IMR-90 (cell line): ENCODE measurements around the gene RLF. TPM values are rescaled to one million over a fixed set of nuclear protein-coding genes. Genes with fewer than 3 reads are reported as not detected.

Experiments used
- ATAC-seq: fragments of 200-7000 bp; cut with Tn5 transposase; 2 replicates; pipeline ENCODE4 v1.9.1; 2020; ENCODE audit warnings: low read depth, mild to moderate bottlenecking, moderate library complexity
- BruUV-seq: library from RNA; stranded (reverse); fragments of 400-500 nt; replicated peaks from 2 replicates; lab custom pipeline; 2021; lab: Mats Ljungman, UMichigan
- CTCF ChIA-PET: fragments of 300-600 bp; formaldehyde crosslinking; extraction: SDS; loops from one replicate; lab custom pipeline; 2021; ENCODE audit warnings: antibody characterized with exemption; lab: Yijun Ruan, JAX
- POLR2A ChIA-PET: fragments of 300-600 bp; sonication (Branson Sonifier 250); formaldehyde crosslinking; loops from one replicate; lab custom pipeline; 2022; ENCODE audit warnings: antibody characterized with exemption; ENCODE audit not compliant: unreplicated experiment; lab: Charles Lee
- DNase-seq: peaks from one replicate; pipeline ENCODE4 v3.0.0; 2013
- H2AFZ ChIP-seq: replicated peaks from 2 replicates; pipeline ENCODE3; 2013; ENCODE audit warnings: low read length, mild to moderate bottlenecking; ENCODE audit not compliant: poor library complexity
- H2AK5ac ChIP-seq: 2 replicates; pipeline ENCODE4 v1.6.1; 2013; ENCODE audit warnings: low read depth, low read length, inconsistent platforms
- H2AK9ac ChIP-seq: replicated peaks from 2 replicates; pipeline ENCODE3; 2013; ENCODE audit warnings: mild to moderate bottlenecking, low read depth, low read length, moderate library complexity; ENCODE audit not compliant: poor library complexity
- H2BK120ac ChIP-seq: 2 replicates; pipeline ENCODE4 v1.6.1; 2013; ENCODE audit warnings: low read depth, low read length, inconsistent platforms
- H2BK15ac ChIP-seq: 3 replicates; pipeline ENCODE4 v1.6.1; 2013; ENCODE audit warnings: low read depth, low read length, inconsistent platforms
- H2BK20ac ChIP-seq: 2 replicates; pipeline ENCODE4 v1.6.1; 2013; ENCODE audit warnings: low read depth, mild to moderate bottlenecking, inconsistent platforms, low read length, moderate library complexity
- H2BK5ac ChIP-seq: 2 replicates; pipeline ENCODE4 v1.6.1; 2013; ENCODE audit warnings: mild to moderate bottlenecking, low read depth, low read length, inconsistent platforms; ENCODE audit not compliant: poor library complexity, severe bottlenecking
- H3K14ac ChIP-seq: replicated peaks from 2 replicates; pipeline ENCODE4 v1.6.1; 2013; ENCODE audit warnings: low read depth, low read length, inconsistent platforms
- H3K18ac ChIP-seq: 2 replicates; pipeline ENCODE4 v1.6.1; 2013; ENCODE audit warnings: low read depth, low read length, control low read depth
- H3K23ac ChIP-seq: 2 replicates; pipeline ENCODE4 v1.6.1; 2013; ENCODE audit warnings: low read depth, low read length, inconsistent platforms
- H3K27ac ChIP-seq: 2 replicates; pipeline ENCODE4 v1.5.1; 2013; ENCODE audit warnings: mild to moderate bottlenecking, control low read depth, low read length; ENCODE audit not compliant: insufficient read depth
- H3K27me3 ChIP-seq: 2 replicates; pipeline ENCODE4 v1.6.1; 2013; ENCODE audit warnings: low read length; ENCODE audit not compliant: control insufficient read depth, insufficient read depth
- H3K36me3 ChIP-seq: 2 replicates; pipeline ENCODE4 v1.6.1; 2013; ENCODE audit warnings: low read length, mixed read lengths; ENCODE audit not compliant: control insufficient read depth, insufficient read depth
- H3K4ac ChIP-seq: 2 replicates; pipeline ENCODE4 v1.6.1; 2013; ENCODE audit warnings: low read depth, low read length, inconsistent platforms
- H3K4me1 ChIP-seq: 2 replicates; pipeline ENCODE4 v1.6.1; 2013; ENCODE audit warnings: low read length, mixed read lengths; ENCODE audit not compliant: control insufficient read depth, insufficient read depth
- H3K4me2 ChIP-seq: 2 replicates; pipeline ENCODE4 v1.6.1; 2013; ENCODE audit warnings: low read depth, mild to moderate bottlenecking, control low read depth, low read length, moderate library complexity
- H3K4me3 ChIP-seq: 2 replicates; pipeline ENCODE4 v1.5.1; 2013; ENCODE audit warnings: low read depth, mild to moderate bottlenecking, control low read depth, low read length, moderate library complexity; ENCODE audit not compliant: insufficient read depth
- H3K56ac ChIP-seq: 2 replicates; pipeline ENCODE4 v1.6.1; 2013; ENCODE audit warnings: low read length, inconsistent platforms; ENCODE audit not compliant: insufficient read depth; ENCODE audit errors: extremely low read depth
- H3K79me1 ChIP-seq, 2 experiments: 2 replicates each; pipeline ENCODE4 v1.6.1; 2013; ENCODE audit warnings: low read length in 2 of 2, inconsistent platforms in 1 of 2, low read depth in 1 of 2
- H3K9ac ChIP-seq: 2 replicates; pipeline ENCODE4 v1.6.1; 2013; ENCODE audit warnings: low read depth, low read length, control low read depth
- H3K9me1 ChIP-seq: 2 replicates; pipeline ENCODE4 v1.6.1; 2013; ENCODE audit warnings: low read length, inconsistent platforms; ENCODE audit not compliant: insufficient read depth
- H3K9me3 ChIP-seq: 2 replicates; pipeline ENCODE4 v1.6.1; 2013; ENCODE audit warnings: low read length; ENCODE audit not compliant: control insufficient read depth, insufficient read depth
- H4K20me1 ChIP-seq: 2 replicates; pipeline ENCODE4 v1.6.1; 2013; ENCODE audit warnings: low read length, inconsistent platforms; ENCODE audit not compliant: insufficient read depth
- H4K5ac ChIP-seq: 2 replicates; pipeline ENCODE4 v1.6.1; 2013; ENCODE audit warnings: mild to moderate bottlenecking, low read depth, low read length, control low read depth
- H4K8ac ChIP-seq, 2 experiments: 2 replicates each; pipeline ENCODE4 v1.6.1; 2013; ENCODE audit warnings: low read depth in 2 of 2, low read length in 2 of 2, control low read depth in 1 of 2, inconsistent platforms in 1 of 2
- H4K91ac ChIP-seq: 2 replicates; pipeline ENCODE4 v1.6.1; 2013; ENCODE audit warnings: low read depth, low read length, inconsistent platforms; ENCODE audit not compliant: insufficient read depth
- BHLHE40 ChIP-seq: fragments of 150-350 bp; IDR thresholded peaks from 2 replicates; pipeline ENCODE4 v1.6.1; 2016; ENCODE audit warnings: mild to moderate bottlenecking, low read depth, low read length
- CEBPB ChIP-seq: IDR thresholded peaks from 2 replicates; pipeline ENCODE4 v1.6.1; 2012; ENCODE audit warnings: low read depth, low read length, improper control_type of control experiment
- CHD1 ChIP-seq: IDR thresholded peaks from 2 replicates; pipeline ENCODE4 v1.6.1; 2012; ENCODE audit warnings: low read depth, low read length, improper control_type of control experiment
- MAFK ChIP-seq: IDR thresholded peaks from 2 replicates; pipeline ENCODE4 v1.6.1; 2012; ENCODE audit warnings: low read depth, low read length, improper control_type of control experiment
- MAZ ChIP-seq: IDR thresholded peaks from 2 replicates; pipeline ENCODE4 v1.6.1; 2012; ENCODE audit warnings: low read depth, mild to moderate bottlenecking, low read length, improper control_type of control experiment, moderate library complexity, borderline replicate concordance
- MXI1 ChIP-seq: IDR thresholded peaks from 2 replicates; pipeline ENCODE4 v1.6.1; 2012; ENCODE audit warnings: low read depth, mild to moderate bottlenecking, low read length, moderate library complexity, borderline replicate concordance
- NFE2L2 ChIP-seq: fragments of 150-350 bp; IDR thresholded peaks from 2 replicates; pipeline ENCODE4 v1.6.1; 2016; ENCODE audit warnings: low read depth, mild to moderate bottlenecking, low read length
- POLR2A ChIP-seq: IDR thresholded peaks from 2 replicates; pipeline ENCODE4 v1.6.1; 2012; ENCODE audit warnings: mild to moderate bottlenecking, low read depth, low read length
- RCOR1 ChIP-seq: IDR thresholded peaks from 2 replicates; pipeline ENCODE4 v1.6.1; 2012; ENCODE audit warnings: mild to moderate bottlenecking, low read length, improper control_type of control experiment; ENCODE audit not compliant: insufficient replicate concordance
- WGBS, 2 experiments: methylation state at CpG; one replicate each; pipeline versions ENCODE4 v1.1.5 to v1.1.7; 2013; ENCODE audit warnings: missing lambda C conversion rate in 2 of 2; ENCODE audit not compliant: insufficient read length in 1 of 2; ENCODE audit errors: extremely low coverage in 2 of 2; 5-methylcytosine and 5-hydroxymethylcytosine counted together
- dilution Hi-C: fragments of 300-500 bp; cut with HindIII; formaldehyde crosslinking; loops from one replicate; pipeline ENCODE4 v1.14.3; 2018; ENCODE audit warnings: low sequenced_read_pairs; ENCODE audit not compliant: unreplicated experiment
- in situ Hi-C: fragments of 300-500 bp; cut with MboI; formaldehyde crosslinking; loops from 3 replicates; pipeline ENCODE4 v1.14.3; 2019; ENCODE audit warnings: low sequenced_read_pairs, inconsistent platforms, mixed read lengths
- intact Hi-C: fragments of 100-400 bp; cut with micrococcal nuclease; formaldehyde crosslinking; loops from 2 replicates; pipeline ENCODE4 v1.10.0; 2022
- polyA plus RNA-seq, 3 experiments: library from polyadenylated mRNA; depleted of rRNA; stranded (reverse); fragments of >200 nt; gene quantifications; 2 replicates each; pipeline ENCODE4 v1.2.3, GENCODE V29; 2012; ENCODE audit warnings: low replicate concordance in 1 of 3
- total RNA-seq: library from RNA; depleted of rRNA; stranded (reverse); fragments of >200 nt; gene quantifications from 2 replicates; pipeline ENCODE4 v1.2.3, GENCODE V29; 2012
- TF ChIP-seq, protein P1 (sequence below): fragments of 150-350 bp; IDR thresholded peaks from 2 replicates; pipeline ENCODE4 v1.6.1; 2016; ENCODE audit warnings: low read depth, mild to moderate bottlenecking, low read length, moderate library complexity, borderline replicate concordance
- TF ChIP-seq, protein P2 (sequence below): conservative IDR thresholded peaks from 2 replicates; pipeline ENCODE4 v1.5.1; 2012; ENCODE audit warnings: mild to moderate bottlenecking, low read depth, low read length, improper control_type of control experiment
- TF ChIP-seq, protein P3 (sequence below): fragments of 150-350 bp; IDR thresholded peaks from 2 replicates; pipeline ENCODE4 v1.6.1; 2017; ENCODE audit warnings: mild to moderate bottlenecking, antibody characterized with exemption, low read length, low read depth

RLF gene
- total and polyA plus RNA-seq, 2 of the 4 experiments (the other 2 are of a cell fraction): 4.4 to 29.8 TPM

DNA sequence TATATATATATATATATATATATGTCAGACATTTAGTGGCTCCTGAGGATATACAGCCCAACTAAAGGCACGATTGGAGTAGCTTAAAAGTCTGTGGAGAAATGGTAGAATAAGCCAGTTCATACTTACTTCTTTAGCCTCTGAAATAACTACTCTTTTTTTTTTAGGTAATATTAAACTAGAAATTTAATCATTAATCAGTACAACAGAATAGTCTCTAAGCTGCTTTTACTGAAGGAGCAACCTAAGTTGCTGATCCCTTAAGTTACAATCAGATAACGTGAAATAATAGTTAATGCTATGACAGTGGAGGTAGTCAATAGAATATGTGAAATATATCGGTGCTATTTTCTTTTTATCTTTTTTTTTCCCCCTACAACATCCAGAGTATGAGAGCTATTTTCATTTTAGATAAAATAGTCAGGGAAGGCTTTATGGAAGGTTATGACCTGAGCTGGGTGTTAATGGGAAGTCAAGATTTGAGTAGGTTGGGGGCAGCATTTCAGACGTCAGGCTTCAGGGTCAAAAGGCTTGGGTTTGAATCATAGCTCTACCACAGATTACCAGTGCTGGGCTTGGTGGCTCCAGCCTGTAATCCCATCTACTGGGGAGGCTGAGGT, 112.5 kb downstream of the RLF start:
- no peaks in the 10 kb centered on the region for H4K20me1 ChIP-seq
- no peak overlapping the region for H3K9ac ChIP-seq
- H3K4ac ChIP-seq: no peak overlapping the region
- TF ChIP-seq MXI1 (no peak), NFE2L2 (no peak), MAFK (no peak), BHLHE40 (no peak), MAZ (no peak), CEBPB (no peak), RCOR1 (no peak), CHD1 (no peak), POLR2A (no peak)
- TF ChIP-seq, protein P1, sequence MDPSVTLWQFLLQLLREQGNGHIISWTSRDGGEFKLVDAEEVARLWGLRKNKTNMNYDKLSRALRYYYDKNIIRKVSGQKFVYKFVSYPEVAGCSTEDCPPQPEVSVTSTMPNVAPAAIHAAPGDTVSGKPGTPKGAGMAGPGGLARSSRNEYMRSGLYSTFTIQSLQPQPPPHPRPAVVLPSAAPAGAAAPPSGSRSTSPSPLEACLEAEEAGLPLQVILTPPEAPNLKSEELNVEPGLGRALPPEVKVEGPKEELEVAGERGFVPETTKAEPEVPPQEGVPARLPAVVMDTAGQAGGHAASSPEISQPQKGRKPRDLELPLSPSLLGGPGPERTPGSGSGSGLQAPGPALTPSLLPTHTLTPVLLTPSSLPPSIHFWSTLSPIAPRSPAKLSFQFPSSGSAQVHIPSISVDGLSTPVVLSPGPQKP: no peak
- TF ChIP-seq, protein P2, sequence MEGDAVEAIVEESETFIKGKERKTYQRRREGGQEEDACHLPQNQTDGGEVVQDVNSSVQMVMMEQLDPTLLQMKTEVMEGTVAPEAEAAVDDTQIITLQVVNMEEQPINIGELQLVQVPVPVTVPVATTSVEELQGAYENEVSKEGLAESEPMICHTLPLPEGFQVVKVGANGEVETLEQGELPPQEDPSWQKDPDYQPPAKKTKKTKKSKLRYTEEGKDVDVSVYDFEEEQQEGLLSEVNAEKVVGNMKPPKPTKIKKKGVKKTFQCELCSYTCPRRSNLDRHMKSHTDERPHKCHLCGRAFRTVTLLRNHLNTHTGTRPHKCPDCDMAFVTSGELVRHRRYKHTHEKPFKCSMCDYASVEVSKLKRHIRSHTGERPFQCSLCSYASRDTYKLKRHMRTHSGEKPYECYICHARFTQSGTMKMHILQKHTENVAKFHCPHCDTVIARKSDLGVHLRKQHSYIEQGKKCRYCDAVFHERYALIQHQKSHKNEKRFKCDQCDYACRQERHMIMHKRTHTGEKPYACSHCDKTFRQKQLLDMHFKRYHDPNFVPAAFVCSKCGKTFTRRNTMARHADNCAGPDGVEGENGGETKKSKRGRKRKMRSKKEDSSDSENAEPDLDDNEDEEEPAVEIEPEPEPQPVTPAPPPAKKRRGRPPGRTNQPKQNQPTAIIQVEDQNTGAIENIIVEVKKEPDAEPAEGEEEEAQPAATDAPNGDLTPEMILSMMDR: no peak
- TF ChIP-seq, protein P3, sequence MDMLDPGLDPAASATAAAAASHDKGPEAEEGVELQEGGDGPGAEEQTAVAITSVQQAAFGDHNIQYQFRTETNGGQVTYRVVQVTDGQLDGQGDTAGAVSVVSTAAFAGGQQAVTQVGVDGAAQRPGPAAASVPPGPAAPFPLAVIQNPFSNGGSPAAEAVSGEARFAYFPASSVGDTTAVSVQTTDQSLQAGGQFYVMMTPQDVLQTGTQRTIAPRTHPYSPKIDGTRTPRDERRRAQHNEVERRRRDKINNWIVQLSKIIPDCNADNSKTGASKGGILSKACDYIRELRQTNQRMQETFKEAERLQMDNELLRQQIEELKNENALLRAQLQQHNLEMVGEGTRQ: no peak
- no peak overlapping the region for H2AFZ ChIP-seq
- no peak overlapping the region for H2AK5ac ChIP-seq
- WGBS, 2 experiments: no CpG with 5 or more reads among the region's 4 CpGs
- no peak for DNase-seq
- H2BK120ac ChIP-seq: no peak overlapping the region
- H2BK5ac ChIP-seq: no peak overlapping the region
- no peaks in the 10 kb centered on the region for H3K27me3 ChIP-seq
- no peak overlapping the region for H2BK15ac ChIP-seq
- H3K18ac ChIP-seq: no peak overlapping the region
- H3K4me2 ChIP-seq: no peak overlapping the region
- peaks cover 28% of the 10 kb centered on the region for H3K36me3 ChIP-seq
- in situ Hi-C loops (no loop called here), dilution Hi-C loops (no loop called here), intact Hi-C loops (no loop called here)
- peaks cover 26 to 41% of the 10 kb centered on the region in 2 experiments for H3K79me1 ChIP-seq
- H4K5ac ChIP-seq: no peak overlapping the region
- H3K56ac ChIP-seq: no peak overlapping the region
- no TSS peak for BruUV-seq
- POLR2A ChIA-PET: no interaction called here
- no peak overlapping the region for H4K8ac ChIP-seq
- no peak overlapping the region for H2BK20ac ChIP-seq
- CTCF ChIA-PET: interaction anchor here (1.0 kb wide), 1 partner anchor 17 kb away, joined by 3 read pairs; no protein-coding TSS in a partner anchor
- H3K4me1 ChIP-seq: peaks cover 2% of the 10 kb centered on the region; the same call in 1 of the 2 replicates
- no peaks in the 10 kb centered on the region for H3K9me3 ChIP-seq
- no peak overlapping the region for H3K27ac ChIP-seq
- ATAC-seq: no peak
- H3K23ac ChIP-seq: no peak overlapping the region
- H3K4me3 ChIP-seq: no peak overlapping the region
- no peak overlapping the region for H2AK9ac ChIP-seq
- H3K9me1 ChIP-seq: peaks cover 9% of the 10 kb centered on the region
- no peak overlapping the region for H3K14ac ChIP-seq
- H4K91ac ChIP-seq: no peak overlapping the region
